ENCODE data around the gene YBX1.
"Not testable (repeated sequence)": the region's sequence is repeated elsewhere in the genome, so short reads cannot be mapped to it uniquely, and the experiment has no call there.

GRCh38 chr1:42751511-42752070 is 69.4 kb downstream of the YBX1 start:
- TF ChIP-seq CTCF (tag by site-specific recombination; IDR thresholded peaks at IDR 0.05); ZNF157 (tag by site-specific recombination; IDR thresholded peaks at IDR 0.05); YY1 (tag by site-specific recombination; IDR thresholded peaks at IDR 0.05); ZNF423 (tag by site-specific recombination; IDR thresholded peaks at IDR 0.05); ZFP3 (tag by site-specific recombination; IDR thresholded peaks at IDR 0.05; ENCODE audit: low read depth); ZNF274 (IDR thresholded peaks at IDR 0.05; ENCODE audit: low read length); ZNF274 (tag by site-specific recombination; IDR thresholded peaks at IDR 0.05; ENCODE audit: borderline replicate concordance); REST (tag by site-specific recombination; IDR thresholded peaks at IDR 0.05); ZSCAN4 (tag by site-specific recombination; IDR thresholded peaks at IDR 0.05); ZNF513 (tag by site-specific recombination; IDR thresholded peaks at IDR 0.05); SALL2 (tag by site-specific recombination; IDR thresholded peaks at IDR 0.05; ENCODE audit: borderline replicate concordance): not testable (repeated sequence)

All from HEK293 (cell line).